SK-N-MC (cell line): ENCODE measurements around the gene HPRT1.

Source experiments
- EZH2 ChIP-seq: fragments of 200-600 bp; sonication (generic); IDR thresholded peaks from one replicate; pipeline ENCODE4 v1.6.1; 2017; ENCODE audit warnings: antibody characterized with exemption
- FOXP2 ChIP-seq: optimal IDR thresholded peaks from 2 replicates; pipeline ENCODE3; 2011; ENCODE audit warnings: mild to moderate bottlenecking, moderate library complexity; ENCODE audit not compliant: insufficient read depth; ENCODE audit errors: extremely low read length, control extremely low read depth
- POLR2AphosphoS5 ChIP-seq: IDR thresholded peaks from 2 replicates; pipeline ENCODE4 v1.6.1; 2012; ENCODE audit warnings: mild to moderate bottlenecking, low read depth, low read length, borderline replicate concordance

GRCh38 chrX:134469486-134469885 is 9.5 kb downstream of the HPRT1 start:
- TF ChIP-seq EZH2 (no peak), POLR2AphosphoS5 (no peak), FOXP2 (no peak)
